HCT116 (cell line): ENCODE data around the gene PAQR3. TPM values are rescaled to one million over a fixed set of nuclear protein-coding genes. Genes with fewer than 3 reads are reported as not detected.

Experiments used
- ATAC-seq: fragments of 200-7000 bp; cut with Tn5 transposase; 2 replicates; pipeline ENCODE4 v1.9.1; 2020; ENCODE audit warnings: mild to moderate bottlenecking, moderate library complexity
- BruUV-seq: library from RNA; stranded (reverse); fragments of 400-500 nt; replicated peaks from 2 replicates; lab custom pipeline; 2021; lab: Mats Ljungman, UMichigan
- CTCF ChIA-PET: fragments of 300-600 bp; sonication (Branson Sonifier 250); formaldehyde crosslinking; loops from one replicate; lab custom pipeline; 2021; ENCODE audit warnings: antibody characterized with exemption; lab: Charles Lee
- POLR2A ChIA-PET: fragments of 300-600, 350-600 bp; sonication (Branson Sonifier 250); formaldehyde crosslinking; loops from one replicate; lab custom pipeline; 2021; ENCODE audit warnings: antibody characterized with exemption; lab: Charles Lee
- RAD21 ChIA-PET, 2 experiments: fragments of 300-600 bp; sonication (Branson Sonifier 250); formaldehyde crosslinking; loops; one replicate each; lab custom pipeline; 2023; ENCODE audit warnings: low total read pairs in 2 of 2; ENCODE audit not compliant: uncharacterized antibody in 2 of 2, unreplicated experiment in 2 of 2, low non-redundant PET in 1 of 2; lab: Charles Lee
- DNase-seq: peaks from one replicate; pipeline ENCODE4 v3.0.0-alpha.2; 2010; ENCODE audit warnings: low read depth, low spot score
- H2AFZ ChIP-seq: fragments of 200-600 bp; shearing (Covaris generic), sonication (generic); 2 replicates; pipeline ENCODE4 v1.6.1; 2017; ENCODE audit warnings: low read depth, mixed run types, mixed read lengths, antibody characterized with exemption, low read length; ENCODE audit not compliant: poor library complexity, severe bottlenecking
- H3K27ac ChIP-seq: 2 replicates; pipeline ENCODE4 v1.5.1; 2012; ENCODE audit warnings: low read depth, low read length
- H3K27me3 ChIP-seq: fragments of 200-600 bp; sonication (generic); 2 replicates; pipeline ENCODE4 v1.6.1; 2016; ENCODE audit warnings: mixed run types, low read length, mixed read lengths; ENCODE audit not compliant: insufficient read depth
- H3K36me3 ChIP-seq, 2 experiments: fragments of 200-500 bp in 1 of 2; fragments of 200-600 bp in 1 of 2; sonication (Bioruptor generic) in 1 of 2; sonication (generic) in 1 of 2; 2 replicates each; pipeline versions ENCODE4 v1.5.1 to v1.6.1; 2014 to 2016; ENCODE audit warnings: low read length in 2 of 2, inconsistent platforms in 1 of 2, mixed read lengths in 1 of 2, mixed run types in 1 of 2; ENCODE audit not compliant: insufficient read depth in 2 of 2, control insufficient read depth in 1 of 2
- H3K4me1 ChIP-seq, 2 experiments: fragments of 200-600 bp in 1 of 2; sonication (generic) in 1 of 2; 2 replicates each; pipeline versions ENCODE4 v1.5.1 to v1.6.1; 2012 to 2017; ENCODE audit warnings: low read length in 2 of 2, inconsistent platforms in 1 of 2, mild to moderate bottlenecking in 1 of 2, mixed read lengths in 1 of 2, mixed run types in 1 of 2, moderate library complexity in 1 of 2; ENCODE audit not compliant: insufficient read depth in 2 of 2, control insufficient read depth in 1 of 2
- H3K4me2 ChIP-seq: fragments of 200-600 bp; sonication (generic); 2 replicates; pipeline ENCODE4 v1.6.1; 2017; ENCODE audit warnings: mixed run types, low read length, mixed read lengths
- H3K4me3 ChIP-seq, 2 experiments: fragments of 200-600 bp in 1 of 2; sonication (generic) in 1 of 2; replicated peaks in 1 of 2; 2 replicates each; pipeline ENCODE4 v1.5.1; 2011 to 2016; ENCODE audit warnings: low read length in 2 of 2, control low read depth in 1 of 2, low read depth in 1 of 2, mild to moderate bottlenecking in 1 of 2, mixed read lengths in 1 of 2, mixed run types in 1 of 2
- H3K79me2 ChIP-seq: fragments of 200-600 bp; sonication (generic); 2 replicates; pipeline ENCODE4 v1.6.1; 2017; ENCODE audit warnings: mild to moderate bottlenecking, mixed run types, low read length, moderate library complexity, mixed read lengths; ENCODE audit not compliant: insufficient read depth
- H3K9ac ChIP-seq: fragments of 200-600 bp; sonication (generic); 2 replicates; pipeline ENCODE4 v1.6.1; 2016; ENCODE audit warnings: low read length, mixed read lengths
- H3K9me2 ChIP-seq: fragments of 200-600 bp; sonication (generic), shearing (Covaris generic); 2 replicates; pipeline ENCODE4 v1.6.1; 2017; ENCODE audit warnings: mixed run types, mild to moderate bottlenecking, moderate library complexity; ENCODE audit not compliant: insufficient read depth
- H3K9me3 ChIP-seq, 2 experiments: fragments of 200-500 bp in 1 of 2; fragments of 200-600 bp in 1 of 2; sonication (Bioruptor generic) in 1 of 2; sonication (generic) in 1 of 2; 2 replicates each; pipeline ENCODE4 v1.6.1; 2014 to 2017; ENCODE audit warnings: low read length in 2 of 2, mixed read lengths in 2 of 2, inconsistent platforms in 1 of 2, low read depth in 1 of 2, mild to moderate bottlenecking in 1 of 2, mixed run types in 1 of 2, moderate library complexity in 1 of 2; ENCODE audit not compliant: control insufficient read depth in 1 of 2, insufficient read depth in 1 of 2
- H4K20me1 ChIP-seq: fragments of 200-600 bp; sonication (generic), shearing (Covaris generic); 2 replicates; pipeline ENCODE4 v1.6.1; 2017; ENCODE audit warnings: mixed run types, mild to moderate bottlenecking, moderate library complexity; ENCODE audit not compliant: insufficient read depth
- CBX3 ChIP-seq: IDR thresholded peaks from 2 replicates; pipeline ENCODE4 v1.6.1; 2012; ENCODE audit warnings: low read depth
- EGR1 ChIP-seq: IDR thresholded peaks from 2 replicates; pipeline ENCODE4 v1.6.1; 2012; ENCODE audit warnings: low read depth
- EZH2 ChIP-seq: fragments of 200-600 bp; sonication (generic); IDR thresholded peaks from 2 replicates; pipeline ENCODE4 v1.6.1; 2017; ENCODE audit warnings: antibody characterized with exemption, mixed run types
- FOSL1 ChIP-seq: IDR thresholded peaks from 2 replicates; pipeline ENCODE4 v1.6.1; 2012; ENCODE audit warnings: low read depth
- POLR2A ChIP-seq: IDR thresholded peaks from 2 replicates; pipeline ENCODE4 v1.7.0; 2011; ENCODE audit warnings: borderline replicate concordance; ENCODE audit not compliant: insufficient read depth, insufficient read length; ENCODE audit errors: extremely low read depth
- POLR2AphosphoS5 ChIP-seq: IDR thresholded peaks from 2 replicates; pipeline ENCODE4 v1.6.1; 2011; ENCODE audit warnings: mild to moderate bottlenecking, low read depth, low read length, moderate library complexity
- RAD21 ChIP-seq: IDR thresholded peaks from 2 replicates; pipeline ENCODE4 v1.6.1; 2012; ENCODE audit warnings: low read depth, mild to moderate bottlenecking
- SIN3A ChIP-seq: IDR thresholded peaks from 2 replicates; pipeline ENCODE4 v1.6.1; 2012; ENCODE audit warnings: low read depth
- SRF ChIP-seq: IDR thresholded peaks from 2 replicates; pipeline ENCODE4 v1.6.1; 2012; ENCODE audit warnings: low read depth
- TCF7L2 ChIP-seq: IDR thresholded peaks from 2 replicates; pipeline ENCODE4 v1.7.0; 2011; ENCODE audit warnings: borderline replicate concordance, inconsistent platforms; ENCODE audit not compliant: insufficient read depth, insufficient read length; ENCODE audit errors: extremely low read depth
- ZFX ChIP-seq: fragments of 450-650 bp; IDR thresholded peaks from 2 replicates; pipeline ENCODE4 v1.6.1; 2017
- ZNF274 ChIP-seq: fragments of 200-500 bp; sonication (Bioruptor generic); IDR thresholded peaks from 2 replicates; pipeline ENCODE4 v1.6.1; 2014; ENCODE audit warnings: mild to moderate bottlenecking, low read depth, low read length, inconsistent platforms
- intact Hi-C: fragments of 100-400 bp; cut with micrococcal nuclease; formaldehyde crosslinking; loops from 2 replicates; pipeline ENCODE4 v1.10.0; 2022
- total RNA-seq: library from RNA; stranded (reverse); gene quantifications from one replicate; pipeline ENCODE4 v1.2.1, GENCODE V29; 2021; ENCODE audit not compliant: unreplicated experiment
- TF ChIP-seq, protein P1 (sequence below): IDR thresholded peaks from 2 replicates; pipeline ENCODE4 v1.6.1; 2012; ENCODE audit warnings: low read depth
- TF ChIP-seq, protein P2 (sequence below), 3 experiments: fragments of 200-600 bp in 1 of 3; sonication (generic) in 1 of 3; IDR thresholded peaks in 2 of 3; conservative IDR thresholded peaks in 1 of 3; 2 replicates each; pipeline ENCODE4 v1.5.1; 2012 to 2017; ENCODE audit warnings: low read depth in 2 of 3, low read length in 2 of 3, antibody characterized with exemption in 1 of 3, borderline replicate concordance in 1 of 3, control low read depth in 1 of 3, mild to moderate bottlenecking in 1 of 3, mixed read lengths in 1 of 3, mixed run types in 1 of 3, moderate library complexity in 1 of 3; ENCODE audit not compliant: insufficient read depth in 1 of 3
- TF ChIP-seq, protein P3 (sequence below): IDR thresholded peaks from 2 replicates; pipeline ENCODE4 v1.6.1; 2011; ENCODE audit warnings: mild to moderate bottlenecking, low read length, moderate library complexity; ENCODE audit not compliant: insufficient replicate concordance; ENCODE audit errors: extremely low read depth

PAQR3 gene
- total RNA-seq, 1 experiment from 2014 or later, result 32.3 TPM

DNA sequence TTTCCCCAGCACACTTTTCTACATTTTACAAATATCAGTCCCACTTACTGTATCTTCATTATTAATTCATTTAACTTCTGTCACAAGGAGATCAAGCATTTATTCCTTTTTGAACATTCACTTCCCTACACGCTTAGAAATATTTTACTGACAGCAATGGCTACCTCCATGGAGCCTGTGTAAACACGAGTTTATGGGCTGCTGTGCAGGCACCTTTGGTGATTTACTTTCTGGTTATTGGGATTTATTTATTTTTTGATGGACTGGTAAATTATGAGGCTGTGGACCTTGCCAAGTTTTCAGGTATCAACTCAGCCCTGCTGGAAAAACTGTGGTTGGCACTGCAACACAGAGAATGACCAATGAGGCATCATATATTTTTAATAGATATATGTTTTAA, 45.4 kb upstream of the PAQR3 start:
- RAD21 ChIA-PET, result no interaction called here
- Histone ChIP-seq H3K9me2 (no peaks in the 10 kb centered on the region), H3K36me3 (no peaks in the 10 kb centered on the region)
- CTCF ChIA-PET, result no interaction called here
- ATAC-seq, result no peak
- TF ChIP-seq SIN3A (no peak), RAD21 (no peak), EGR1 (no peak), ZFX (no peak), SRF (no peak), POLR2A (no peak), FOSL1 (no peak), CBX3 (no peak), TCF7L2 (no peak), ZNF274 (no peak), POLR2AphosphoS5 (no peak), EZH2 (no peak)
- TF ChIP-seq, protein P1, sequence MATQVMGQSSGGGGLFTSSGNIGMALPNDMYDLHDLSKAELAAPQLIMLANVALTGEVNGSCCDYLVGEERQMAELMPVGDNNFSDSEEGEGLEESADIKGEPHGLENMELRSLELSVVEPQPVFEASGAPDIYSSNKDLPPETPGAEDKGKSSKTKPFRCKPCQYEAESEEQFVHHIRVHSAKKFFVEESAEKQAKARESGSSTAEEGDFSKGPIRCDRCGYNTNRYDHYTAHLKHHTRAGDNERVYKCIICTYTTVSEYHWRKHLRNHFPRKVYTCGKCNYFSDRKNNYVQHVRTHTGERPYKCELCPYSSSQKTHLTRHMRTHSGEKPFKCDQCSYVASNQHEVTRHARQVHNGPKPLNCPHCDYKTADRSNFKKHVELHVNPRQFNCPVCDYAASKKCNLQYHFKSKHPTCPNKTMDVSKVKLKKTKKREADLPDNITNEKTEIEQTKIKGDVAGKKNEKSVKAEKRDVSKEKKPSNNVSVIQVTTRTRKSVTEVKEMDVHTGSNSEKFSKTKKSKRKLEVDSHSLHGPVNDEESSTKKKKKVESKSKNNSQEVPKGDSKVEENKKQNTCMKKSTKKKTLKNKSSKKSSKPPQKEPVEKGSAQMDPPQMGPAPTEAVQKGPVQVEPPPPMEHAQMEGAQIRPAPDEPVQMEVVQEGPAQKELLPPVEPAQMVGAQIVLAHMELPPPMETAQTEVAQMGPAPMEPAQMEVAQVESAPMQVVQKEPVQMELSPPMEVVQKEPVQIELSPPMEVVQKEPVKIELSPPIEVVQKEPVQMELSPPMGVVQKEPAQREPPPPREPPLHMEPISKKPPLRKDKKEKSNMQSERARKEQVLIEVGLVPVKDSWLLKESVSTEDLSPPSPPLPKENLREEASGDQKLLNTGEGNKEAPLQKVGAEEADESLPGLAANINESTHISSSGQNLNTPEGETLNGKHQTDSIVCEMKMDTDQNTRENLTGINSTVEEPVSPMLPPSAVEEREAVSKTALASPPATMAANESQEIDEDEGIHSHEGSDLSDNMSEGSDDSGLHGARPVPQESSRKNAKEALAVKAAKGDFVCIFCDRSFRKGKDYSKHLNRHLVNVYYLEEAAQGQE, result no peak
- TF ChIP-seq, protein P2, sequence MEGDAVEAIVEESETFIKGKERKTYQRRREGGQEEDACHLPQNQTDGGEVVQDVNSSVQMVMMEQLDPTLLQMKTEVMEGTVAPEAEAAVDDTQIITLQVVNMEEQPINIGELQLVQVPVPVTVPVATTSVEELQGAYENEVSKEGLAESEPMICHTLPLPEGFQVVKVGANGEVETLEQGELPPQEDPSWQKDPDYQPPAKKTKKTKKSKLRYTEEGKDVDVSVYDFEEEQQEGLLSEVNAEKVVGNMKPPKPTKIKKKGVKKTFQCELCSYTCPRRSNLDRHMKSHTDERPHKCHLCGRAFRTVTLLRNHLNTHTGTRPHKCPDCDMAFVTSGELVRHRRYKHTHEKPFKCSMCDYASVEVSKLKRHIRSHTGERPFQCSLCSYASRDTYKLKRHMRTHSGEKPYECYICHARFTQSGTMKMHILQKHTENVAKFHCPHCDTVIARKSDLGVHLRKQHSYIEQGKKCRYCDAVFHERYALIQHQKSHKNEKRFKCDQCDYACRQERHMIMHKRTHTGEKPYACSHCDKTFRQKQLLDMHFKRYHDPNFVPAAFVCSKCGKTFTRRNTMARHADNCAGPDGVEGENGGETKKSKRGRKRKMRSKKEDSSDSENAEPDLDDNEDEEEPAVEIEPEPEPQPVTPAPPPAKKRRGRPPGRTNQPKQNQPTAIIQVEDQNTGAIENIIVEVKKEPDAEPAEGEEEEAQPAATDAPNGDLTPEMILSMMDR (IDR thresholded peaks at IDR 0.05 in 2 of 3, conservative IDR thresholded peaks at IDR 0.05 in 1 of 3; ENCODE audit: borderline replicate concordance in 1 of 3, insufficient read depth in 1 of 3, low read depth in 2 of 3, low read length in 2 of 3), result no peak
- TF ChIP-seq, protein P3, sequence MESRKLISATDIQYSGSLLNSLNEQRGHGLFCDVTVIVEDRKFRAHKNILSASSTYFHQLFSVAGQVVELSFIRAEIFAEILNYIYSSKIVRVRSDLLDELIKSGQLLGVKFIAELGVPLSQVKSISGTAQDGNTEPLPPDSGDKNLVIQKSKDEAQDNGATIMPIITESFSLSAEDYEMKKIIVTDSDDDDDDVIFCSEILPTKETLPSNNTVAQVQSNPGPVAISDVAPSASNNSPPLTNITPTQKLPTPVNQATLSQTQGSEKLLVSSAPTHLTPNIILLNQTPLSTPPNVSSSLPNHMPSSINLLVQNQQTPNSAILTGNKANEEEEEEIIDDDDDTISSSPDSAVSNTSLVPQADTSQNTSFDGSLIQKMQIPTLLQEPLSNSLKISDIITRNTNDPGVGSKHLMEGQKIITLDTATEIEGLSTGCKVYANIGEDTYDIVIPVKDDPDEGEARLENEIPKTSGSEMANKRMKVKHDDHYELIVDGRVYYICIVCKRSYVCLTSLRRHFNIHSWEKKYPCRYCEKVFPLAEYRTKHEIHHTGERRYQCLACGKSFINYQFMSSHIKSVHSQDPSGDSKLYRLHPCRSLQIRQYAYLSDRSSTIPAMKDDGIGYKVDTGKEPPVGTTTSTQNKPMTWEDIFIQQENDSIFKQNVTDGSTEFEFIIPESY, result no peak
- TF ChIP-seq, all 23 proteins: peak for 0
- no peak overlapping the region for H3K4me2 ChIP-seq
- H3K9me3 ChIP-seq, result no peaks in the 10 kb centered on the region
- H3K27me3 ChIP-seq, result peaks cover 31% of the 10 kb centered on the region; the same call in 1 of the 2 replicates
- H4K20me1 ChIP-seq, result no peaks in the 10 kb centered on the region
- no peak overlapping the region for H2AFZ ChIP-seq
- H3K4me3 ChIP-seq, result no peak overlapping the region
- no peak for DNase-seq
- no peaks in the 10 kb centered on the region for H3K79me2 ChIP-seq
- no peak overlapping the region for H3K27ac ChIP-seq
- no peak overlapping the region for H3K9ac ChIP-seq
- POLR2A ChIA-PET, result no interaction called here
- no TSS peak for BruUV-seq
- no peaks in the 10 kb centered on the region for H3K4me1 ChIP-seq
- intact Hi-C loops, result no loop called here
